ENCODE measurements around the gene REXO2.

GRCh38 chr11:114397349-114397982 lies 41.8 kb upstream of the REXO2 start:
- TF ChIP-seq CTCF (CRISPR knock-in tag; IDR thresholded peaks at IDR 0.05): no peak
- no peak for TF ChIP-seq MXI1 (IDR thresholded peaks at IDR 0.05; ENCODE audit: borderline replicate concordance, low read depth, low read length)
- no peak for TF ChIP-seq POLR2A (IDR thresholded peaks at IDR 0.05; ENCODE audit: insufficient read depth in 1 of 2, low read depth in 2 of 2, low read length in 2 of 2)
- TF ChIP-seq ZNF629 (CRISPR knock-in tag; conservative IDR thresholded peaks at IDR 0.05): no peak
- TF ChIP-seq PCBP2 (optimal IDR thresholded peaks at IDR 0.05; ENCODE audit: low read depth, low read length, poor library complexity, severe bottlenecking): no peak
- TF ChIP-seq SMAD3 (CRISPR knock-in tag; IDR thresholded peaks at IDR 0.05): no peak

All from HepG2 (cell line).